Measurements from ENCODE around the gene CTU1. TPM values are rescaled to one million over a fixed set of nuclear protein-coding genes. Genes with fewer than 3 reads are reported as not detected.

Gene CTU1
- total and polyA plus RNA-seq, 2 of the 4 experiments (the other 2 are of a cell fraction): 2.0 to 3.3 TPM

DNA sequence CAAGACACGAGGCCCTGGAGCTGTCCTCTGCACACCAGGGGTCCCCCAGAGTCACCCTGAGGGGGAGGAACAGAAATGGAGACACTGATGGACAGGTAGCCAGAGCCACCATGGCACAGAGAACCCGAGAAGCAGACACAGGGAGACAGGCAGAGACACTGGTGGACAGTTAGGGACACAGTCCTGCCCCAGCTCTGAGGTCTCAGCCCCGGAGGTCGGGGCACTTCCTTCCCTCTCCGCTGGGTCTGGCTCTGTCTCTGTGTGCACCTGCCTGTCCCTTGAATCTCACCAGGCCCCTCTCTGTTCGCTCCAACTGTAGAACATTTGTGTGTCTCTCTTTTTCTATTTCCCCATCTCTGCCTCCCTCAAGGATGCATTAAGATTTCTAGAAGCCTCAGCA lies 30.1 kb downstream of the CTU1 start:
- no peaks in the 10 kb centered on the region for H3K9me1 ChIP-seq (ENCODE audit: insufficient read depth, low read length)
- no peak overlapping the region for H2AFZ ChIP-seq (replicated peaks; ENCODE audit: low read length, poor library complexity)
- H2BK120ac ChIP-seq (ENCODE audit: low read depth, low read length): no peak overlapping the region
- H4K8ac ChIP-seq (ENCODE audit: low read depth in 2 of 2, low read length in 2 of 2): no peak overlapping the region
- ChIA-PET POLR2A (ENCODE audit: unreplicated experiment) (no interaction called here), CTCF (no interaction called here)
- no peaks in the 10 kb centered on the region for H3K27me3 ChIP-seq (ENCODE audit: control insufficient read depth, insufficient read depth, low read length)
- no peak overlapping the region for H4K5ac ChIP-seq (ENCODE audit: low read depth, low read length)
- no peaks in the 10 kb centered on the region for H3K4me1 ChIP-seq (ENCODE audit: control insufficient read depth, insufficient read depth, low read length)
- no peak for TF ChIP-seq CEBPB (IDR thresholded peaks at IDR 0.05; ENCODE audit: low read depth, low read length)
- TF ChIP-seq CTCF (conservative IDR thresholded peaks at IDR 0.05; ENCODE audit: low read depth, low read length): no peak
- no peak for TF ChIP-seq FOS (IDR thresholded peaks at IDR 0.05; ENCODE audit: low read depth, low read length)
- no peak for TF ChIP-seq BHLHE40 (IDR thresholded peaks at IDR 0.05; ENCODE audit: low read depth, low read length)
- no peak overlapping the region for H3K27ac ChIP-seq (ENCODE audit: insufficient read depth, low read length)
- H3K9me3 ChIP-seq (ENCODE audit: control insufficient read depth, insufficient read depth, low read length): no peaks in the 10 kb centered on the region; the same call in none of the 2 replicates
- dilution Hi-C loops (cut with HindIII; ENCODE audit: low sequenced_read_pairs, unreplicated experiment): no loop called here
- no peaks in the 10 kb centered on the region for H3K79me1 ChIP-seq (ENCODE audit: low read depth in 1 of 2, low read length in 2 of 2)
- BruUV-seq (replicated peaks): no TSS peak
- no peak overlapping the region for H3K18ac ChIP-seq (ENCODE audit: low read depth, low read length)
- no peak overlapping the region for H3K23ac ChIP-seq (ENCODE audit: low read depth, low read length)
- no peak overlapping the region for H2BK20ac ChIP-seq (ENCODE audit: low read depth, low read length)
- DNase-seq: no peak
- no peak overlapping the region for H3K14ac ChIP-seq (replicated peaks; ENCODE audit: low read depth, low read length)
- intact Hi-C loops (cut with micrococcal nuclease): no loop called here
- no peaks in the 10 kb centered on the region for H4K20me1 ChIP-seq (ENCODE audit: insufficient read depth, low read length)
- ATAC-seq (ENCODE audit: low read depth): no peak
- WGBS, 2 experiments (ENCODE audit: extremely low coverage in 2 of 2, insufficient read length in 1 of 2): 57% methylated on average over 4 of the region's 6 CpGs; no CpG with 5 or more reads in 1 of the 2 experiments
- H3K4me3 ChIP-seq (ENCODE audit: insufficient read depth, low read depth, low read length): no peak overlapping the region
- no peak overlapping the region for H3K4ac ChIP-seq (ENCODE audit: low read depth, low read length)
- H2AK5ac ChIP-seq (ENCODE audit: low read depth, low read length): no peak overlapping the region
- H3K4me2 ChIP-seq (ENCODE audit: low read depth, low read length): no peak overlapping the region
- no peaks in the 10 kb centered on the region for H3K36me3 ChIP-seq (ENCODE audit: control insufficient read depth, insufficient read depth, low read length)
- no peak overlapping the region for H3K56ac ChIP-seq (ENCODE audit: extremely low read depth, insufficient read depth, low read length)
- no peak overlapping the region for H2BK5ac ChIP-seq (ENCODE audit: low read depth, low read length, poor library complexity, severe bottlenecking)
- no peak overlapping the region for H3K9ac ChIP-seq (ENCODE audit: low read depth, low read length)
- no peak overlapping the region for H2BK15ac ChIP-seq (ENCODE audit: low read depth, low read length)
- in situ Hi-C loops (cut with MboI; ENCODE audit: low sequenced_read_pairs): no loop called here
- H2AK9ac ChIP-seq (replicated peaks; ENCODE audit: low read depth, low read length, poor library complexity): no peak overlapping the region
- no peak overlapping the region for H4K91ac ChIP-seq (ENCODE audit: insufficient read depth, low read depth, low read length)

All from IMR-90 (cell line).